GM19372 (cell line): ENCODE measurements around the gene VTA1.
"Not testable (repeated sequence)": the region's sequence is repeated elsewhere in the genome, so short reads cannot be mapped to it uniquely, and the experiment has no call there.

ENCODE experiments used
- ATAC-seq: cut with Tn5 transposase; IDR thresholded peaks from one replicate; pipeline ENCODE4 v1.9.1; 2021; ENCODE audit warnings: mild to moderate bottlenecking, low read depth, moderate library complexity; ENCODE audit not compliant: unreplicated experiment

VTA1 gene

DNA sequence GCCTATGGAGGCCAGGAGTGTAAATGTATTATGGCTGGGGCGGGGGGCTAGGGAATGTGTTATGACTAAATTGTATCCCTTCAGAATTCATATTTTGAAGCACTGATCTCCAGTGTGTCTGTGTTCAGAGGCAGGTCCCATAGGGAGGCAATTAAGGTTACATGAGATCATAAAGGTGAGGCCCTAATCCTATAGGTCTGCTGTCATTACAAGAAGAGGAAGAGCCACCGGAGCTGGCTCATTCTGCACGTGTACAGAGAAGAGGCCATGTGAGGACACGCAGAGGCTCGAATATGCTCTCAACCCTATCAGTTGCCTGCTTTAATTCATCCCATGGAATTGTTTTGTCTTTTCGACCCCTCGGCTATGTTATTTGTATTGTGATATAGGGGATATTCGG is 76.9 kb downstream of the VTA1 start:
- no peak for ATAC-seq

GRCh38 chr6:142225115-142225514 is 78.1 kb downstream of the VTA1 start:
- no peak for ATAC-seq

- no peak for ATAC-seq
These were observed 78.5 kb downstream of the VTA1 start for GRCh38 chr6:142225552-142225951.

DNA sequence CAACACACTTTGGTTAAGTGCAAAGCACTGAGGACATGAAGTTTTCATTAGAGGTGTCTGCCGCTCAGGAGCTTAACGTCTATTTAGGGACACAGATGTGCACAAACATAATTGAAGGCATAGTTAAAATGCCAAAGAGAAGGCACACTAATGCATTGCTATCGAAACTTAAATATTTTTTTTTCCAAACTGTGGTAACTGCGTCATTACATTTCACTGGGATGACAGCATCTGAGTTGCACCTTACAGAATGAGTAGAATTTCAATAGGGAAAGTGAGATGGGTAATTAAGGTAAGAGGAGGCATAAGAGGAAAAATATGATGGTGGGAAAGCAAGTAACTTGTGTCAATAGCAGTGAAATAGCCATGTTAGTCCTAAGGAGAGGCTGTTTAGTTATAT is 79.7 kb downstream of the VTA1 start:
- no peak for ATAC-seq

- not testable (repeated sequence) for ATAC-seq
These were observed 82.6 kb downstream of the VTA1 start for GRCh38 chr6:142229518-142230270.

- ATAC-seq, result peak; percentile 79
These were observed 85.4 kb downstream of the VTA1 start for GRCh38 chr6:142232206-142233044.

GRCh38 chr6:142233945-142234682 is 87.1 kb downstream of the VTA1 start:
- no peak for ATAC-seq

DNA sequence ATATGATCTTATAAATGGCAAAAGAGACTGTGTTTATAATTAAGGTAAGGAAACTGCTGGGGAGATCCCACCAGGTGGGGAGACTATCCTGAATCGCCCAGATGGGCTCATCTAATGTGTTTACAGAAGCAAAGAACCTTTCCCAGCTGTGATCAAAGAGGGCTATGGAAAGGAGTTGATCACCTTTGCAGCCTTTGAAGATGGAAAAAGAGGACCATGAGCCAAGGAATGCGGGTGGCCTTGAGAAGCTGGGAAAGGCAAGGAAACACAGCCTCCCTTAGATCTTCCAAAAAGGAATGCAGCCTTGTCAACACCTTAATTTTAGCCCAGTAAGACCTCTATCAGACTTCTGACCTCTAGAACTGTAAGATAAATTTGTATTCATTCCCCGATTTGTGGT is 88.2 kb downstream of the VTA1 start:
- no peak for ATAC-seq

GRCh38 chr6:142235791-142236190 is 88.7 kb downstream of the VTA1 start:
- no peak for ATAC-seq

DNA sequence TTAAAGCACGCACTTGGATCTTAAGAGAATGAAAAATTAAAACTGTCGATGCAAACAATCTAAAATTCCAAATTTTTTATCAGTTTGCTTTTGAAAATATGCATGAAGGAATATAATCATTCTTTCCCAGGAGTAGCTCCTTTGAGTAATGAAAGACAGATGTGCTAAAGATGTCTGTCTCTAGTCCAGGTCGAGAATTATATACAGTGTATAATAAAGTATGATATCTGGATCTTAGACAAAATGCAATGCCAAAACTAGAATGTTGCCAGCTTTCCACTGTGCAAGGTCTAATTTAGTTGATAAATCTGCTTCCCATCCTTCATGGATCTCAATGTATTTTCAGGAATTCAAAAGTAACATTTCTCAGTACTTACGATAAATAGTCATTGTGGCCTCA is 89.6 kb downstream of the VTA1 start:
- no peak for ATAC-seq

GRCh38 chr6:142238881-142239280 is 91.8 kb downstream of the VTA1 start:
- no peak for ATAC-seq

GRCh38 chr6:142240179-142240578 is 93.1 kb downstream of the VTA1 start:
- no peak for ATAC-seq

DNA sequence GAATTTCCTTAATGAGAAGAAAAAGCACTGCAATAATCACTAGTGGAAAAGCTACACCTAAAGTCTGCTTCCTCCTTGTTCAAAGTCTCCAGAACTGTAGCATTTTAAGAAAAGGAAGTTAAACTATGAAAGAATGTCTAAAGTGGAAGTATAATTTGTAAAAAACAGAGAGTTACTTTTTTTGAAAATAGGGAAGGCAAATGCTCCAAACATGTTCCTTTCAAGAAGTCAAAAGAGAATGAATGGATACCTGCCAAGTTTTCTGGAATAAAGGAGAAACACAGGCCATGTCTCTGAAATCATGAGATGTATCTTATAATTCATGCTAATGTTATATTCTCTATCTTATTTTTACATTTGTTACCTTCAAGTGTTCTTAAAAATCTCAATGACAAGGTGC is 94.0 kb downstream of the VTA1 start:
- ATAC-seq, result no peak

GRCh38 chr6:142242269-142242668 is 95.2 kb downstream of the VTA1 start:
- no peak for ATAC-seq

DNA sequence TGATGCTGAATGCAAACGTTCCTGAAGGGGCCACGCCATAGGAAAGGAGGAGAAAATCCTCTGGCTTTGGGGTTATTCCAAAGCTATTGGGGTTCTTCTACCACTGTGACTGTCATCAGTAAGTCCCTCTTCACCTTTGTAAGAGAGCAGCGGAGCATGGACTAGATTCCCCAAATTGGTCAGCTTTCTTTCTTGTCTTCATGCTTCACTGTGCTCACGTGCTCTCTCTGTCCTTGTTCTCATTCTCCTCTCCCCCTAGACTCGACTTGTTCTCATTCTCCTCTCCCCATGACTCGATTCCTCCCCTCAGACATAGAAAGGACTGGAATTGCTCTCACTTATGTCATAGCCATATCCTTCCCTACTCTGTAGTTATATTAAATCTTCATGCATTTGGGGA is 99.9 kb downstream of the VTA1 start:
- ATAC-seq, result no peak

GRCh38 chr6:142249266-142249665 is 102.2 kb downstream of the VTA1 start:
- no peak for ATAC-seq

- no peak for ATAC-seq
These were observed 104.9 kb downstream of the VTA1 start for GRCh38 chr6:142251930-142252445.

- ATAC-seq, result no peak
These were observed 107.5 kb downstream of the VTA1 start for GRCh38 chr6:142254513-142254912.

GRCh38 chr6:142255785-142256184 is 108.7 kb downstream of the VTA1 start:
- ATAC-seq, result no peak

DNA sequence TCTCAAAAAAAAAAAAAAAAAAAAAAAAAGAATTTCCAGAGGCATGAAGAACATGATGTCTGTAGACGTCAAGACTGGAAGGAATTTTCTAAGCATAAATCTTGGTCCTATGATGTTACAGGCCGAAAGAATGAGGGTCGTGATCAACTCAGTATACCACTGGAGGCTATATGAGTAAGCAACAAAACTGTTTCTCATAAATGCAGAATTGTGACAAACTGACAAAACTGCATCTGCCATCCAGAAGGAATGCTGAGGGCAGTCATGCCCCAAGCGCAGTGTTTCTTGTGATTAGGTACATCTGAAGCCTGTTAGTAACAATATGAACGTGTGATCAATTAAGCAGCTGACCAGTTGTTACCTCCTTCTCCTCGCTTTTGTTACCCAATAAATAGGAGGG is 111.2 kb downstream of the VTA1 start:
- no peak for ATAC-seq

DNA sequence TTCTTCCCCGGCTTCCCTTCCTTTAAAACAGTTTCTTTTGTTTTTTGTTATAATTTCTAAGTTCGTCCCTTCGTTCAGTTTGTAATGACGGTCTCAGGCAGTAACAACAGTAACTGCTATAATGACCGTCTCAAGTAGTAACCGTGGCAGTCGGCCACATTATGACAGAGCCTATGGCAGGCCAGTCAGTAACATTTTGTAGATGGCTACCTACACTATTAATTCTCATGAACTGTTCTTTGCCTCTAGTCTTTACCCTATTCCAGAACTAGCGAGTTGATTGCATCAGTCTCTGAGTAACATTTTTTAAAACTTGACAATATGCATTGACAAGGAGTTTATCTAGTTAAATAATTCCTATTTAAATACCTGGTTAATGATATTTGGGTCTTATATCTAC is 111.7 kb downstream of the VTA1 start:
- no peak for ATAC-seq
